ENCODE results near the gene SNX21. TPM values are rescaled to one million over a fixed set of nuclear protein-coding genes. Genes with fewer than 3 reads are reported as not detected.

Gene SNX21
- total RNA-seq, 1 experiment from 2014 or later = 3.1 TPM

GRCh38 chr20:45840700-45841198, 7.2 kb downstream of the SNX21 start:
- no peak overlapping the region for H3K27ac ChIP-seq (ENCODE audit: low read depth, low read length, poor library complexity, severe bottlenecking)
- H3K4me3 ChIP-seq (ENCODE audit: low read depth, low read length, poor library complexity, severe bottlenecking) = no peak overlapping the region
- no peaks in the 10 kb centered on the region for H3K4me1 ChIP-seq (ENCODE audit: insufficient read depth, low read length, poor library complexity, severe bottlenecking)
- POLR2A ChIA-PET (ENCODE audit: low non-redundant PET) = no interaction called here
- intact Hi-C loops (cut with micrococcal nuclease; ENCODE audit: unreplicated experiment) = no loop called here
- H3K9me3 ChIP-seq (ENCODE audit: low read depth, low read length, poor library complexity, severe bottlenecking) = no peaks in the 10 kb centered on the region
- CTCF ChIA-PET = no interaction called here
- H3K36me3 ChIP-seq (ENCODE audit: insufficient read depth, low read length, poor library complexity, severe bottlenecking) = peaks cover 20% of the 10 kb centered on the region
- BruUV-seq (replicated peaks) = no TSS peak
- no peak for TF ChIP-seq CTCF (conservative IDR thresholded peaks at IDR 0.05; ENCODE audit: low read depth, low read length)
- TF ChIP-seq EZH2 (IDR thresholded peaks at IDR 0.05; ENCODE audit: borderline replicate concordance, low read depth, low read length, poor library complexity, severe bottlenecking) = no peak
- DNase-seq (ENCODE audit: low spot score) = no peak
- H3K27me3 ChIP-seq (replicated peaks; ENCODE audit: insufficient read depth, low read depth, low read length, poor library complexity) = no peaks in the 10 kb centered on the region

DNA sequence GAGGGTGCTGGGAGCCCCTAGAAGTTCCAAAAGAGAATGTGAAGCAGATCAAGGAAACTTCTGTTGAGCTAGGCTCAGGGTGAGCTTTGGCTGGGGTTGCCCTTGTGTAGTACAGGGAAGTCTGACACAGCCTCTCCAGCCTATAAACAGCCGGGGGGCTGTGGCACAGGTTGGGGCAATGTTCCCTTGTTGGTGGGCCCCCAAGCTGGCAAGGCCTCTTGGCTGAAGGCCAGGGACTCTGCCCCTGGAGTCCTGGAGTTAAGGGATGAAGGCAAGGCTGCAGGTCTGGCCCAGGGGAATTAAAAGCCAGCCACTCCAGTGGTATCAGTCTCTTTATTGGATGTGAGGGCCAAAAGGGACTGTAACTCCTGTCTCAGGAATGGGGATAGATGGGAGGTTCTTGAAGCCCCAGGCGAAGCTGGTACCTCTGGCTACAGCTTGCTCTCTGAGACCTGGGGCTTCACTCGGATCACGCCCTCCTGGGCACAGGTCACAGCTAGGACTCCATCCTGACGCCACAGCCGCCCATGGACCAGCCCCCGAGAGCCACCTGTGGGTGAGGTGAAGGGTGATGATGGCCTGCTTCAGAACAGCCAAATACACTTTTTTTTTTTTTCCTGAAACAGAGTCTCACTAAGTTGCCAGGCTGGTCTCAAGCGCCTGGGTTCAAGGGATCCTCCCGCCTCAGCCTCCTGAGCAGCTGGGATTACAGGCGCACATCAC, 8.0 kb downstream of the SNX21 start:
- intact Hi-C loops (cut with micrococcal nuclease; ENCODE audit: unreplicated experiment) = no loop called here
- ChIA-PET POLR2A (ENCODE audit: low non-redundant PET) (no interaction called here), CTCF (no interaction called here)
- BruUV-seq (replicated peaks) = no TSS peak
- no peak overlapping the region for H3K4me3 ChIP-seq (ENCODE audit: low read depth, low read length, poor library complexity, severe bottlenecking)
- no peak overlapping the region for H3K27ac ChIP-seq (ENCODE audit: low read depth, low read length, poor library complexity, severe bottlenecking)
- H3K4me1 ChIP-seq (ENCODE audit: insufficient read depth, low read length, poor library complexity, severe bottlenecking) = no peaks in the 10 kb centered on the region
- no peaks in the 10 kb centered on the region for H3K27me3 ChIP-seq (replicated peaks; ENCODE audit: insufficient read depth, low read depth, low read length, poor library complexity)
- DNase-seq (ENCODE audit: low spot score) = no peak
- TF ChIP-seq EZH2 (IDR thresholded peaks at IDR 0.05; ENCODE audit: borderline replicate concordance, low read depth, low read length, poor library complexity, severe bottlenecking) = no peak
- H3K36me3 ChIP-seq (ENCODE audit: insufficient read depth, low read length, poor library complexity, severe bottlenecking) = peaks cover 20% of the 10 kb centered on the region
- no peaks in the 10 kb centered on the region for H3K9me3 ChIP-seq (ENCODE audit: low read depth, low read length, poor library complexity, severe bottlenecking)

- no peak for TF ChIP-seq EZH2 (IDR thresholded peaks at IDR 0.05; ENCODE audit: borderline replicate concordance, low read depth, low read length, poor library complexity, severe bottlenecking)
- TF ChIP-seq CTCF (conservative IDR thresholded peaks at IDR 0.05; ENCODE audit: low read depth, low read length) = no peak
- no peak for DNase-seq (ENCODE audit: low spot score)
- Histone ChIP-seq H3K27ac (ENCODE audit: low read depth, low read length, poor library complexity, severe bottlenecking) (no peak overlapping the region), H3K27me3 (replicated peaks; ENCODE audit: insufficient read depth, low read depth, low read length, poor library complexity) (no peaks in the 10 kb centered on the region), H3K36me3 (ENCODE audit: insufficient read depth, low read length, poor library complexity, severe bottlenecking) (peaks cover 20% of the 10 kb centered on the region), H3K9me3 (ENCODE audit: low read depth, low read length, poor library complexity, severe bottlenecking) (no peaks in the 10 kb centered on the region), H3K4me3 (ENCODE audit: low read depth, low read length, poor library complexity, severe bottlenecking) (no peak overlapping the region), H3K4me1 (ENCODE audit: insufficient read depth, low read length, poor library complexity, severe bottlenecking) (no peaks in the 10 kb centered on the region)
- POLR2A ChIA-PET (ENCODE audit: low non-redundant PET) = no interaction called here
- intact Hi-C loops (cut with micrococcal nuclease; ENCODE audit: unreplicated experiment) = no loop called here
- BruUV-seq (replicated peaks) = no TSS peak
- CTCF ChIA-PET = no interaction called here
Observed at GRCh38 chr20:45842169-45842812, 8.7 kb downstream of the SNX21 start.
